GM15510 (cell line): ENCODE results near the gene XRRA1.

Experiments used
- POLR2A ChIP-seq: IDR thresholded peaks from 3 replicates; pipeline ENCODE4 v1.6.1; 2011; ENCODE audit warnings: borderline replicate concordance; ENCODE audit not compliant: insufficient read length; ENCODE audit errors: extremely low read depth

Gene XRRA1

DNA sequence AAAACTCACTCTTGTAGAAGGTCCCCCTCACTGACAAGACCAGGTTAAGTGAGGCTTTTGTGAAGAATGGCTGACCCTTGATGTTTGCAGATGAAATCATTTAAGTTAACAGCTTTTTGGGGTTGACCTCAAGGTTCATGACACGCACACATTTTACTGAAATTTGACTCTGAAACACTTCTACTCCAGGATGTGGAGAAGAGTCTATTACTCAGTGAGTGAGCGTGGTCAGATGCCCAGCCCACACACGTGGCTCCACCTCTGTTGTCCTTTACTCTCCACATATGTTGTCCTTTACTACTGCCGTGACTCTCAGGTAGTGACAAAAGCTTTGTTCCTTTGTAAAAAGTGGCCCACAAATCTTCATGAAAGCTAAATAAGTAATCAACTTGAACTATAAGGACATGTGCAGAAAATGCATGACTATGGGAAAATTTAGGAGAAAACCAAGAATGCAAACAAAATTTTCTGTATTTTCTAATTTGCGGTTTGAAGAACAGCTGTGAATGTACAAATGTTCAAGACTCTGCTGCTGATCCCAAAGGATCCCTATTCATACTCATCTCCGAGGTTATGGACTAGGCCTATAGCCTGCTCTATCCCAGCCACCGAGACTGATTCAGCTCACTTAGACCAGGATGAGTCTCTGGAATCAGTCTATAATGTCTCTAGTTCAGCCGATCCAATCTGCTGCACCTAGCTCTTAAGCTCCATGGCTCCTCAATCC, 22.4 kb downstream of the XRRA1 start:
- no peak for TF ChIP-seq POLR2A

DNA sequence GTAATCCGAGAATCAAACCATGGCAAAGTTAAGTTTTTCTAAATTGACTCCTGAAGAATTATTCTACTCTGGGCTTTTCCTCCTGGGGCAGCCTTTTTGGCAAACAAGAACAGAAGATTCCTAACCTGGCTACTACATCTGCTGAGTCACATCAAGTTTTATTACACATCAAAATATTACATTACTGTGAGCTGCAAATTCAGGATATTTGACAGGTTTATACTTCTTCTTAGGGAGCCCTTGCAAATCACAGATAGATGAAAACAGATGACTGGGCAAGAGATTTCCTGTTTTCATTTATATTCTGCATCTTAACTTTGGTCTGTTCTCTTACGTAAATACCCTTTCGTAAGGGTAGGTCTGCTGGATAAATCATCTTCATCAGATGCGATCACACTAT, 23.6 kb downstream of the XRRA1 start:
- TF ChIP-seq POLR2A = no peak

GRCh38 chr11:74923125-74923524, 25.8 kb downstream of the XRRA1 start:
- no peak for TF ChIP-seq POLR2A

- no peak for TF ChIP-seq POLR2A
Observed at GRCh38 chr11:74909812-74910211, 39.1 kb downstream of the XRRA1 start.

DNA sequence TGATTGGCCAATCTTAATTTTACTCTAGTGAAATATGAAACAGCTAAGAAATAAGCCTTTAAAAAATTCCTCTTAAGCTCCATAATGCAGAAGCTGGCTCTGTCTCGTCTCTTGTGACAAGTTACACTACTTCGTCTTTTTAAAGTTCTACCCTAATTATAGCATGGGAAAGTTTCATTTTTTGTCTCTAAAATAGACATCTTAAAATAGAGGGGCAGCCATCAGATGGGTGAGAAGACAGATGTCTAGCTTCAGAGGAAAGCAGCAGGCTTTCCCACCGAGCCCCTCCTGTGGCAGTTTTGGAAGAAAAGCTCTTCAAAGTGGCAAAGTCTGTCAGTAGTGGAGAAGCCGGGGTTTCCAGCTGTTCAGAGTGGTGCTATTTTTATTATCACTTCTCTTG, 39.5 kb downstream of the XRRA1 start:
- no peak for TF ChIP-seq POLR2A

- no peak for TF ChIP-seq POLR2A
Observed at GRCh38 chr11:74905326-74905725, 43.6 kb downstream of the XRRA1 start.

DNA sequence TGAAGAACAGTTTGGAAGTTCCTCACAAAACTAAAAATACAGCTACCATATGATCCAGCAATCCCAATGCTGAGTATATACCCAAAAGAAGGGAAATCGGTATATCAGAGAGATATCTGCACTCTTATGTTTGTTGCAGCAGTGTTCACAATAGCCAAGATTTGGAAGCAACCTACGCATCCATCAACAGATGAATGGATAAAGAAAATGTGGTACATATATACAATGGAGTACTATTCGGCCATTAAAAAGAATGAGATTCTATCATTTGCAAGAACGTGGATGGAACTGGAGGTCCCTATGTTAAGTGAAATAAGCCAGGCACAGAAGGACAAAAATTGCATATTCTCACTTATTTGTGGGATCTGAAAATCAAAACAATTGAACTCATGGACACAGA, 46.5 kb downstream of the XRRA1 start:
- TF ChIP-seq POLR2A = no peak

- no peak for TF ChIP-seq POLR2A
Observed at GRCh38 chr11:74896311-74896710, 52.6 kb downstream of the XRRA1 start.

DNA sequence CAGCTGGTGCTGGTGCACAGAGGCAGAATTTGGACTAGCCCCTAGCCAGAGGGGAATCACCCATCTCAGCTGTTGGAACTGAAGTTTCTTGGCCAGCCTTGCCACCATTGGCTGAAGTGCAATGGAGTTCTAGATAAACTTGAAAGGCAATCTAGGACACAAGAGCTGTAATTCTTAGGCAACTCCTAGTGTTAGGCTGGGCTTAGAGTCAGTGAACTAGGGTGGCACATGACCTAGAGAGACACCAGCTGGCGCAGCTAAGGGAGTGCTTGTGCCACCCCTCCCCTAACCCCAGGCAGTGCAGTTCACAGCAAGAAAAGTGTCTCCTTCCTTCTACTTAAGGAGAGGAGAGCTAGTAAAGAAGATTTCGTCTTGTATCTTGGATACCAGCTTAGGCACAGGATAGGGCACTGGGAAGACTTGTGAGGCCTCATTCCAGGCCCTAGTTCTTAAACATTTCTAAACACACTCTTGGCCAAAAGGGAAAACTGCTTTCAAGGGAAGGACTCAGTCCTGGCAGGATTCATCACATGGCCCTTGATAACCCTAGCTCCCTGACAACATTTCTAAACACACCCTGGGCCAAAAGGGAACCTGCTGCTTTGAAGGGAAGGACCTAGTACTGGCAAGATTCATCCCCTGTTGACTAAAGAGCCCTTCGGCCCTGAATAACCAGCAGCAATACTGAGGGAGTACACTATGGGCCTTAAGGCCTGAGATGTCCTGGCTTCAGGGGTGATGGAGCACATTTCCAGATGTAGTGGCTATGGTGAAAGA, 53.4 kb downstream of the XRRA1 start:
- no peak for TF ChIP-seq POLR2A

DNA sequence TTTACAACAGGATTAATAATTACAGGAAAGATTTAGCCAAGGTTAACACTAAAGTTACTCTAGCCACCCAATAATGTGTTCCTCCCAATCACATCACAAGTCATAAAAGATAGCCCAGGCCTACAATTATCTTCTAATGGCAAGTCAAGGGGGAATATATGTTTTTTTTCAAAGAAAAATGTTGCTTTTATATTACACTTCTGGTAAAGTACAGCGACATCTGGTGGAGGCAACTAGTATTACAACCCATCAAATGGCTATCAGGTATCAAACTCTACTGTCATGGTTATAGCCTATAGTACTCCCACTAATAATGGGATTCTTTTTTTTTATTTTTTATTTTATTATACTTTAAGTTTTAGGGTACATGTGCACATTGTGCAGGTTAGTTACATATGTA, 71.8 kb downstream of the XRRA1 start:
- TF ChIP-seq POLR2A = no peak

- no peak for TF ChIP-seq POLR2A
Observed at GRCh38 chr11:74871037-74871436, 77.9 kb downstream of the XRRA1 start.

DNA sequence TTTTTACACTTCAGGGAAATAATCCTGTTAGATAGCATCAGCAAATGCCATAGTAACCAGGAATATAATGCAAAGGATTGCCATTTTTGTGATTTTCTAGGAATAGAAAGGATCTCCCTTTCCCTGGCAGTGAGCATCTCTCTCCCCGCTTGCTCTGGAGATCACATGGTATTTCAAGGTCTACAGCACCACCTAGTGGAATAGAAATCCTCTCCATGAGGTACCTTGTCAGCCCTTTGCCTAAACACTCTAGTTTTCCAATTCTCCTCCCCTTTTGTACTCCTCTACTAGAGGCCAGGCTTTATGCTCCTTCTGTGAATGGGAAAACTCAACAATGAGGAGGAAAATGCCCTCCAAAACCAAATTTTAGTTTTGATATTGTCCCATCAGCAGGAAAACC, 78.4 kb downstream of the XRRA1 start:
- TF ChIP-seq POLR2A = no peak

- no peak for TF ChIP-seq POLR2A
Observed at GRCh38 chr11:74866557-74866956, 82.3 kb downstream of the XRRA1 start.

DNA sequence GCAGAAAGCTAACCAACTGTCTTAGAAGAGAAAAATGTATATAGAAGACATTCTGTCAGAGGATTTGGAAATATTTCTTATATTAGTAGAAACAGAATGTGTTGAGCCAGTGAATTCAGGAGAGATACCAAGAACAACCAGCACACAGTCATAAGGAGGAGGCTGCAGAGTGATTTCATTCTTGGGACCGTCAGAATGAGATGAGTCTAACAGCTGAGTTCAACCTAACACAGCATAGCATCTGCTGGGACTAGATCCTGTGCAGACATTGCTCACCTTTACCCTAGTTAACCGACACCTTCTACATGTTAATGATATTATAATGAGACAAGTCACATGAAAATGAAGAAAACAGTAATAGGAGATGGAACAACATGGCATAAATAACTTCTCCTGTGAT, 85.5 kb downstream of the XRRA1 start:
- no peak for TF ChIP-seq POLR2A

DNA sequence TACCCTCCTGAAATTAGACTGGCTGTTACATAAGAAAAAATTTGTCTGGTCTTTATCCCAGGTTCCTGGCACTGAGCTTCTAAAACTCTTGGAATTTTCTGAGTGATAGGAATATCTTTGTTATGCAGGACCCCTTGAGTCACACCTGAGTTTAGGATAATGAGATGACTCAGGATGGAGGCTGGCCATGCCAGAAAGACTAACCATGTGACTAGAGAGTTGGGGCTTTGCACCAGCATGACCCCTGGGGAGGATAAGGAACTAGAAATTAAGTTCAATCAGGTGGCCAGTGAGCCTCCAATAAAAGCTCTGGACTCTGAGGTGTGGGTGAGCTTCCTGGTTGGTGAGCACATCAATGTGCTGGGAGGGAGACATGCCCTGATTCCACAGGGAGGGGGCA, 88.1 kb downstream of the XRRA1 start:
- no peak for TF ChIP-seq POLR2A

GRCh38 chr11:74853223-74853622, 95.7 kb downstream of the XRRA1 start:
- TF ChIP-seq POLR2A = no peak
